ENCODE results near the gene LCE1C. TPM values are rescaled to one million over a fixed set of nuclear protein-coding genes. Genes with fewer than 3 reads are reported as not detected.

The LCE1C gene
- total and polyA plus RNA-seq, 2 donors (not counting 3 experiments of a cell fraction or from before 2014, with no cell fraction given), result not detected

DNA sequence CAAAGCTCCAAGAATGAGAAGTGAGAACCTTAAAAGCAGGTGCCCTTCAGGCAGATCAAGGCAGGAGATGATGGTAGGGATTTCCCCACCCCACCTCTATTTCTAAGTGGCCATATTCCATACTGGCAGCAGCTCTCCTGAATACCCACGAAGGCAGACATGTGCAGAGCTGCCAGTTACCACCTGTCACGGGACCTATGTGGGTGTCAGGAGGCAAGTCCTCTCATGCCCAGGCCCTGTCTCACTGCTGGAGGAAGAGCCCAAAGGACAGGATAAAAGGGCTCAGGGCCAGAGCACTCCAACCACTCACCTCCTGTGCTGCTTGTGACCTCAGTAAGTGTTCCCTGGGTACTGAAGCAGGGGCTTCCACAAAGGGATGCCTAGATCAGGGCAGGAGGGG is 4.6 kb upstream of the LCE1C start:
- Histone ChIP-seq H3K27ac (ENCODE audit: insufficient read depth, low read depth, low read length) (no peak overlapping the region), H3K4me2 (ENCODE audit: insufficient read depth, low read length) (no peak overlapping the region), H3K4me1 (ENCODE audit: control insufficient read depth, extremely low read depth, insufficient read depth, low read length) (no peaks in the 10 kb centered on the region), H2AFZ (ENCODE audit: low read depth, low read length) (no peak overlapping the region), H3K9me1 (replicated peaks; ENCODE audit: control insufficient read depth, extremely low read depth, insufficient read depth, low read length) (no peaks in the 10 kb centered on the region), H4K20me1 (replicated peaks; ENCODE audit: control insufficient read depth, extremely low read depth, insufficient read depth, low read length) (no peaks in the 10 kb centered on the region), H3K9me3 (replicated peaks; ENCODE audit: control insufficient read depth, insufficient read depth, low read length) (no peaks in the 10 kb centered on the region), H3K4me3 (replicated peaks in 1 of 3; ENCODE audit: insufficient read depth in 1 of 3, low read depth in 1 of 3, low read length in 3 of 3) (no peak overlapping the region), H3K9ac (replicated peaks; ENCODE audit: extremely low read depth, insufficient read depth, low read length) (no peak overlapping the region), H3K36me3 (ENCODE audit: control insufficient read depth in 2 of 2, extremely low read depth in 1 of 2, insufficient read depth in 2 of 2, low read length in 2 of 2) (no peaks in the 10 kb centered on the region), H3K27me3 (ENCODE audit: control insufficient read depth in 2 of 2, insufficient read depth in 2 of 2, low read length in 2 of 2) (no peaks in the 10 kb centered on the region), H3K79me2 (ENCODE audit: control insufficient read depth, insufficient read depth, low read length) (no peaks in the 10 kb centered on the region)
- no peak for DNase-seq (ENCODE audit: low read depth, low spot score)
- no TSS peak for BruUV-seq (replicated peaks)
- POLR2A ChIA-PET, result no interaction called here
- FAIRE-seq, result no peak
- TF ChIP-seq EZH2 (IDR thresholded peaks at IDR 0.05; ENCODE audit: borderline replicate concordance, low read depth, low read length, severe bottlenecking) (no peak), MYC (IDR thresholded peaks at IDR 0.05; ENCODE audit: low read depth, low read length) (no peak), FOS (IDR thresholded peaks at IDR 0.05; ENCODE audit: borderline replicate concordance, insufficient read depth, low read length) (no peak), GATA2 (IDR thresholded peaks at IDR 0.05; ENCODE audit: insufficient read depth, insufficient read length, low read depth, low read length) (no peak), POLR2A (IDR thresholded peaks at IDR 0.05; ENCODE audit: low read depth, low read length) (no peak), JUN (IDR thresholded peaks at IDR 0.05; ENCODE audit: borderline replicate concordance, insufficient read depth, insufficient read length, low read depth) (no peak)
- TF ChIP-seq, protein P1, sequence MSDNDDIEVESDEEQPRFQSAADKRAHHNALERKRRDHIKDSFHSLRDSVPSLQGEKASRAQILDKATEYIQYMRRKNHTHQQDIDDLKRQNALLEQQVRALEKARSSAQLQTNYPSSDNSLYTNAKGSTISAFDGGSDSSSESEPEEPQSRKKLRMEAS (IDR thresholded peaks at IDR 0.05; ENCODE audit: insufficient read depth, insufficient read length), result no peak
- TF ChIP-seq, protein P2, sequence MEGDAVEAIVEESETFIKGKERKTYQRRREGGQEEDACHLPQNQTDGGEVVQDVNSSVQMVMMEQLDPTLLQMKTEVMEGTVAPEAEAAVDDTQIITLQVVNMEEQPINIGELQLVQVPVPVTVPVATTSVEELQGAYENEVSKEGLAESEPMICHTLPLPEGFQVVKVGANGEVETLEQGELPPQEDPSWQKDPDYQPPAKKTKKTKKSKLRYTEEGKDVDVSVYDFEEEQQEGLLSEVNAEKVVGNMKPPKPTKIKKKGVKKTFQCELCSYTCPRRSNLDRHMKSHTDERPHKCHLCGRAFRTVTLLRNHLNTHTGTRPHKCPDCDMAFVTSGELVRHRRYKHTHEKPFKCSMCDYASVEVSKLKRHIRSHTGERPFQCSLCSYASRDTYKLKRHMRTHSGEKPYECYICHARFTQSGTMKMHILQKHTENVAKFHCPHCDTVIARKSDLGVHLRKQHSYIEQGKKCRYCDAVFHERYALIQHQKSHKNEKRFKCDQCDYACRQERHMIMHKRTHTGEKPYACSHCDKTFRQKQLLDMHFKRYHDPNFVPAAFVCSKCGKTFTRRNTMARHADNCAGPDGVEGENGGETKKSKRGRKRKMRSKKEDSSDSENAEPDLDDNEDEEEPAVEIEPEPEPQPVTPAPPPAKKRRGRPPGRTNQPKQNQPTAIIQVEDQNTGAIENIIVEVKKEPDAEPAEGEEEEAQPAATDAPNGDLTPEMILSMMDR (IDR thresholded peaks at IDR 0.05; ENCODE audit: extremely low read depth in 1 of 2, insufficient read depth in 1 of 2, low read depth in 1 of 2, low read length in 2 of 2), result no peak
- dilution Hi-C loops (cut with MboI; ENCODE audit: extremely low pct_ligation_motif_present, low sequenced_read_pairs), result no loop called here
- intact Hi-C loops (cut with micrococcal nuclease), result no loop called here
- CTCF ChIA-PET, result no interaction called here

Data from endothelial cell of umbilical vein (primary cell).